Measurements from ENCODE around the gene INPP4A. TPM values are rescaled to one million over a fixed set of nuclear protein-coding genes. Genes with fewer than 3 reads are reported as not detected.

INPP4A gene
- total and polyA plus RNA-seq, 9 of the 15 experiments (the other 6 are each of a cell fraction or from before 2014, with no cell fraction given) = 1.8 to 15.7 (median 8.3) TPM

GRCh38 chr2:98507891-98508708, 63.4 kb downstream of the INPP4A start (continued):
- TF ChIP-seq REST (IDR thresholded peaks at IDR 0.05; ENCODE audit: borderline replicate concordance) = no peak
- TF ChIP-seq REST (CRISPR knock-in tag; IDR thresholded peaks at IDR 0.05; ENCODE audit: low read depth) = no peak
- no peak for TF ChIP-seq POLR2G (IDR thresholded peaks at IDR 0.05; ENCODE audit: low read depth, low read length)
- TF ChIP-seq HBP1 (CRISPR knock-in tag; IDR thresholded peaks at IDR 0.05) = no peak
- no peak for TF ChIP-seq BACH1 (tag; IDR thresholded peaks at IDR 0.05)
- TF ChIP-seq SMC3 (conservative IDR thresholded peaks at IDR 0.05; ENCODE audit: insufficient read depth, low read depth, low read length) = no peak
- TF ChIP-seq SRSF7 (optimal IDR thresholded peaks at IDR 0.05; ENCODE audit: low read depth, low read length) = no peak
- no peak for TF ChIP-seq ZNF778 (CRISPR knock-in tag; IDR thresholded peaks at IDR 0.05)
- TF ChIP-seq ZBTB43 (CRISPR knock-in tag; IDR thresholded peaks at IDR 0.05) = no peak
- peak; percentile 78 for TF ChIP-seq MTA2 (IDR thresholded peaks at IDR 0.05; ENCODE audit: low read depth)
- no peak for TF ChIP-seq MTF1 (CRISPR knock-in tag; IDR thresholded peaks at IDR 0.05; ENCODE audit: borderline replicate concordance)
- no peak for TF ChIP-seq ZNF282 (CRISPR knock-in tag; IDR thresholded peaks at IDR 0.05)
- no peak for TF ChIP-seq NFE2L1 (tag; IDR thresholded peaks at IDR 0.05; ENCODE audit: borderline replicate concordance, low read depth)
- no peak for TF ChIP-seq THAP7 (CRISPR knock-in tag; IDR thresholded peaks at IDR 0.05)
- peak; percentile 79 for TF ChIP-seq L3MBTL2 (IDR thresholded peaks at IDR 0.05)
- no peak for TF ChIP-seq RAD21 (CRISPR knock-in tag; conservative IDR thresholded peaks at IDR 0.05 in 1 of 2, IDR thresholded peaks at IDR 0.05 in 1 of 2)
